Peyer's patch (tissue), 4 donors: Measurements from ENCODE around the gene ARPP21.

Experiments
- CTCF ChIP-seq, 6 experiments: fragments of 450-650 bp in 4 of 6; fragments of 200-600 bp in 2 of 6; sonication (generic) in 1 of 6; IDR thresholded peaks; one replicate each; pipeline ENCODE4 v1.5.1; 2017 to 2019; ENCODE audit warnings: antibody characterized with exemption in 6 of 6, mild to moderate bottlenecking in 3 of 6, moderate library complexity in 1 of 6
- POLR2A ChIP-seq, 2 donors: fragments of 450-650 bp; IDR thresholded peaks; one replicate each; pipeline ENCODE4 v1.5.1; 2017; ENCODE audit warnings: antibody characterized with exemption in 2 of 2, mild to moderate bottlenecking in 2 of 2, moderate library complexity in 2 of 2

- TF ChIP-seq POLR2A (IDR thresholded peaks at IDR 0.05), result no peak
- no peak for TF ChIP-seq CTCF (IDR thresholded peaks at IDR 0.05)
These were observed 94.5 kb downstream of the ARPP21 start for GRCh38 chr3:35733864-35734263.
